WERI-Rb-1 (cell line): ENCODE data around the gene AVPR2.

Experiments
- DNase-seq: peaks from one replicate; pipeline ENCODE4 v3.0.0-alpha.2; 2020
- H3K27ac ChIP-seq: fragments of 250-450 bp; sonication (Bioruptor Pico); 2 replicates; pipeline ENCODE4 v1.5.1; 2020; ENCODE audit warnings: mild to moderate bottlenecking, moderate library complexity
- H3K27me3 ChIP-seq: fragments of 250-450 bp; sonication (Bioruptor Pico); 2 replicates; pipeline ENCODE4 v1.5.1; 2021; ENCODE audit warnings: mild to moderate bottlenecking, low read depth, moderate library complexity; ENCODE audit not compliant: insufficient read depth, severe bottlenecking
- H3K36me3 ChIP-seq: fragments of 250-450 bp; sonication (Bioruptor Pico); 2 replicates; pipeline ENCODE4 v1.5.1; 2020; ENCODE audit warnings: mild to moderate bottlenecking, moderate library complexity
- H3K4me3 ChIP-seq: 2 replicates; pipeline ENCODE4 v1.5.1; 2011; ENCODE audit warnings: low read depth, mild to moderate bottlenecking, control low read depth, low read length
- H3K9me3 ChIP-seq: fragments of 250-450 bp; sonication (Bioruptor Pico); 2 replicates; pipeline ENCODE4 v1.5.1; 2021; ENCODE audit warnings: mild to moderate bottlenecking, moderate library complexity; ENCODE audit not compliant: severe bottlenecking
- CTCF ChIP-seq: IDR thresholded peaks from 2 replicates; pipeline ENCODE4 v1.5.1; 2011; ENCODE audit warnings: low read depth, mild to moderate bottlenecking, control low read depth, inconsistent platforms, low read length

AVPR2 gene

GRCh38 chrX:153933748-153934147, 29.3 kb downstream of the AVPR2 start:
- H3K36me3 ChIP-seq, result peaks cover 47% of the 10 kb centered on the region
- H3K27ac ChIP-seq, result peak overlapping the region; percentile 74; the same call in 1 of the 2 replicates
- no peak for DNase-seq
- no peak for TF ChIP-seq CTCF
- H3K4me3 ChIP-seq, result peak overlapping the region; percentile 74
- peaks cover 13% of the 10 kb centered on the region for H3K27me3 ChIP-seq
- H3K9me3 ChIP-seq, result peaks cover 3% of the 10 kb centered on the region

DNA sequence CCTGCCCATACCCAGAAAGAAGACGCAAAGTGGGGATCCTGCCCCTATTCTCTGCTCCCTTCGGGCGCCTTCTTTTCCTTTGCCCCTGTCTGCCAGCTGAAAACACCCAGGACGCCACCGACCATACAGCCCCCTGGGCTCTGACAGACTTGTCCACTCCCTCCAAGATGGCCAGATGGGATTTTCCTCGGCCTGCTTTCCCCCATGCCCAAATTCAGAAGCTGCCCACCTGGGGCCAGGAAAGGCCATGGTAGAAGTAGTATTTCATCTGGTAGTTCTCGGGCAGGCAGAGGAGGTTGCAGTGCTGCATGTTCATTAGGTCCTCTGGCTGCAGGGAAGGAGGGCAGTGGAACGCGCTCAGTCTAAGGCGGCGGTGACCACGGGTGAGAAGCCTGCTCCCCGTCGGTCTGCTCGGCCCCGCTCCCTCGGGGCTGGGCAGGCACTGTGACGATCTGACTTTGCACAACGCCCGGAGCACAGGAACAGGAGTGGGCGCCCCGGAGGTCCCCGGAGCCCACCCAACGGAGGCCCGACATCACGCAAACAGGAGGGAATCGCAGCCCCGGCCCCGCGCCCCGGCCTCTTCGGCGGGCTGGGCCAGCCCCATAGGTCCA, 29.8 kb downstream of the AVPR2 start:
- Histone ChIP-seq H3K36me3 (peaks cover 42% of the 10 kb centered on the region), H3K27me3 (peaks cover 13% of the 10 kb centered on the region), H3K4me3 (peak overlapping the region; percentile 74), H3K9me3 (peaks cover 3% of the 10 kb centered on the region), H3K27ac (peak overlapping the region; percentile 74)
- no peak for TF ChIP-seq CTCF
- DNase-seq, result peak; percentile 9

- TF ChIP-seq CTCF, result no peak
- Histone ChIP-seq H3K9me3 (peaks cover 3% of the 10 kb centered on the region), H3K27me3 (peaks cover 17% of the 10 kb centered on the region), H3K27ac (peak within 1 kb of the TSS; percentile 74), H3K36me3 (peaks cover 37% of the 10 kb centered on the region), H3K4me3 (peak within 1 kb of the TSS; percentile 74)
- DNase-seq, result peak; percentile 81
These were observed 30.4 kb downstream of the AVPR2 start, which contains the start of gene NAA10 for GRCh38 chrX:153934762-153935325. NAA10 (minus strand) TSS chrX:153935037; CDS start chrX:153934904, 133 bp downstream.

DNA sequence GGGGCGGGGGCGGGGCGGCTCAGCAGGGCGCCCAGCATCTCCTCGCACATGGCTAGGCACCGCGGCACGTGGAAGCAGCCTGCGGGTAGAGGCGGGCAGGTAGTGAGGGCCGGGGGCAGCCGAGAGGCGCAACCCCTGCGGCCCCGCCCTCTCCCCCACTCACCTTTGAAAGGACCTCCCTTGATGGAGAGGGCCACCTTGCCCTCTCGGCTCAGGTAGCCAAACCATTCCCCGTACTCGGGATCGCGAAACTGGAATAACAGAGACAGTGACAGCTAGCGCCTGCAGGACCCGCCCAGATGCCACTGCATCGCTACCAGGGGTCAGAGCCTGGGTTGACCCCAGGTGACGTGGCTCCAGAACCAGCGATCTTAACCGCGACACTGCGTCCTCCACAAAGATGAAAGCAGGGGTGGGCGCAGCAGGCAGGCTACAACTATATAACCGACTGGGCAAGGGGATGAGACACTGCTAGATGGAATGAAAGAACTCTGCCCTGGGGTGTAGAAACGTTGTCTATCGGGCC, 30.9 kb downstream of the AVPR2 start:
- H3K4me3 ChIP-seq, result peak overlapping the region; percentile 15; the same call in 1 of the 2 replicates
- peaks cover 18% of the 10 kb centered on the region for H3K27me3 ChIP-seq
- DNase-seq, result no peak
- H3K9me3 ChIP-seq, result peaks cover 3% of the 10 kb centered on the region
- no peak overlapping the region for H3K27ac ChIP-seq
- peaks cover 31% of the 10 kb centered on the region for H3K36me3 ChIP-seq
- no peak for TF ChIP-seq CTCF

- no peak for DNase-seq
- H3K9me3 ChIP-seq, result peaks cover 3% of the 10 kb centered on the region
- no peak overlapping the region for H3K4me3 ChIP-seq
- no peak overlapping the region for H3K27ac ChIP-seq
- no peak for TF ChIP-seq CTCF
- H3K27me3 ChIP-seq, result peaks cover 18% of the 10 kb centered on the region
- peaks cover 14% of the 10 kb centered on the region for H3K36me3 ChIP-seq
These were observed 32.6 kb downstream of the AVPR2 start for GRCh38 chrX:153937056-153937455.
